ENCODE results near the gene KLF7. TPM values are rescaled to one million over a fixed set of nuclear protein-coding genes. Genes with fewer than 3 reads are reported as not detected.

KLF7 gene
- total RNA-seq, 1 donor from 2014 or later: 120 TPM

DNA sequence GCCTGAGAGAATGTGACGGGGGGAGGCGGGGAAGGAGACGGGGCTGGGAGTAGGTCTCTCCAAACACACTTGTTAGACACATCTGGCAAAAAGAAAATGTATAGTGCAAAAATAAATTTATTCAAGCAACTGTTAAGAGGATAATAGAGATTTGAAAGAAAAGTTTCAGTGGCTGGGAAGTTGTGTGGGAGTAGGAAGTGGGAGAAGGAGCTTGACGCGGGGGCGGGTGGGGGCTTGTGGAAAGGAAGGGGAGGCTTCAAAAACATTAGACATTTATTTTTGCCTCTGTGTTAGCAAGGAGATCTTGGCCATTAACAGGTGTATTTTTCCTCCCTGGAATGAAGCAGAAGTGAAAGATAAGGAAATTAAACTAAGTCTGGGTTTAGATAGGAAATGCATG is 90.3 kb downstream of the KLF7 start:
- Mint-ChIP-seq H3K4me1 (ENCODE audit: unreplicated experiment) (peaks cover 79% of the 10 kb centered on the region), H3K36me3 (ENCODE audit: low read depth, unreplicated experiment) (peaks cover 32% of the 10 kb centered on the region), H3K27ac (ENCODE audit: unreplicated experiment) (peak overlapping the region; percentile 87), H3K9me3 (ENCODE audit: unreplicated experiment) (no peaks in the 10 kb centered on the region), H3K4me3 (ENCODE audit: unreplicated experiment) (peak overlapping the region; percentile 17), H3K27me3 (ENCODE audit: unreplicated experiment) (peaks cover 8% of the 10 kb centered on the region)
- TF ChIP-seq, protein P1, sequence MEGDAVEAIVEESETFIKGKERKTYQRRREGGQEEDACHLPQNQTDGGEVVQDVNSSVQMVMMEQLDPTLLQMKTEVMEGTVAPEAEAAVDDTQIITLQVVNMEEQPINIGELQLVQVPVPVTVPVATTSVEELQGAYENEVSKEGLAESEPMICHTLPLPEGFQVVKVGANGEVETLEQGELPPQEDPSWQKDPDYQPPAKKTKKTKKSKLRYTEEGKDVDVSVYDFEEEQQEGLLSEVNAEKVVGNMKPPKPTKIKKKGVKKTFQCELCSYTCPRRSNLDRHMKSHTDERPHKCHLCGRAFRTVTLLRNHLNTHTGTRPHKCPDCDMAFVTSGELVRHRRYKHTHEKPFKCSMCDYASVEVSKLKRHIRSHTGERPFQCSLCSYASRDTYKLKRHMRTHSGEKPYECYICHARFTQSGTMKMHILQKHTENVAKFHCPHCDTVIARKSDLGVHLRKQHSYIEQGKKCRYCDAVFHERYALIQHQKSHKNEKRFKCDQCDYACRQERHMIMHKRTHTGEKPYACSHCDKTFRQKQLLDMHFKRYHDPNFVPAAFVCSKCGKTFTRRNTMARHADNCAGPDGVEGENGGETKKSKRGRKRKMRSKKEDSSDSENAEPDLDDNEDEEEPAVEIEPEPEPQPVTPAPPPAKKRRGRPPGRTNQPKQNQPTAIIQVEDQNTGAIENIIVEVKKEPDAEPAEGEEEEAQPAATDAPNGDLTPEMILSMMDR (IDR thresholded peaks at IDR 0.05; ENCODE audit: unreplicated experiment): no peak
- no peak for DNase-seq (ENCODE audit: low spot score)

GRCh38 chr2:207073801-207074678 is 91.7 kb downstream of the KLF7 start:
- Mint-ChIP-seq H3K36me3 (ENCODE audit: low read depth, unreplicated experiment) (peaks cover 18% of the 10 kb centered on the region), H3K4me3 (ENCODE audit: unreplicated experiment) (peak overlapping the region; percentile 53), H3K4me1 (ENCODE audit: unreplicated experiment) (peaks cover 83% of the 10 kb centered on the region), H3K27ac (ENCODE audit: unreplicated experiment) (peak overlapping the region; percentile 95), H3K9me3 (ENCODE audit: unreplicated experiment) (no peaks in the 10 kb centered on the region), H3K27me3 (ENCODE audit: unreplicated experiment) (peaks cover 8% of the 10 kb centered on the region)
- TF ChIP-seq, protein P1 (IDR thresholded peaks at IDR 0.05; ENCODE audit: unreplicated experiment): no peak
- peak; percentile 38 for DNase-seq (ENCODE audit: low spot score)

GRCh38 chr2:207073412-207073800 is 92.3 kb downstream of the KLF7 start:
- Mint-ChIP-seq H3K4me3 (ENCODE audit: unreplicated experiment) (no peak overlapping the region), H3K4me1 (ENCODE audit: unreplicated experiment) (peaks cover 84% of the 10 kb centered on the region), H3K9me3 (ENCODE audit: unreplicated experiment) (no peaks in the 10 kb centered on the region), H3K27ac (ENCODE audit: unreplicated experiment) (peak overlapping the region; percentile 95), H3K27me3 (ENCODE audit: unreplicated experiment) (peaks cover 8% of the 10 kb centered on the region), H3K36me3 (ENCODE audit: low read depth, unreplicated experiment) (peaks cover 12% of the 10 kb centered on the region)
- TF ChIP-seq, protein P1 (IDR thresholded peaks at IDR 0.05; ENCODE audit: unreplicated experiment): no peak
- no peak for DNase-seq (ENCODE audit: low spot score)

GRCh38 chr2:207072571-207072970 is 93.2 kb downstream of the KLF7 start:
- Mint-ChIP-seq H3K4me3 (ENCODE audit: unreplicated experiment) (no peak overlapping the region), H3K36me3 (ENCODE audit: low read depth, unreplicated experiment) (peaks cover 7% of the 10 kb centered on the region), H3K9me3 (ENCODE audit: unreplicated experiment) (no peaks in the 10 kb centered on the region), H3K27ac (ENCODE audit: unreplicated experiment) (peak overlapping the region; percentile 9), H3K4me1 (ENCODE audit: unreplicated experiment) (peaks cover 86% of the 10 kb centered on the region), H3K27me3 (ENCODE audit: unreplicated experiment) (peaks cover 8% of the 10 kb centered on the region)
- no peak for DNase-seq (ENCODE audit: low spot score)
- TF ChIP-seq, protein P1 (IDR thresholded peaks at IDR 0.05; ENCODE audit: unreplicated experiment): no peak

GRCh38 chr2:207071820-207072219 is 93.9 kb downstream of the KLF7 start:
- Mint-ChIP-seq H3K9me3 (ENCODE audit: unreplicated experiment) (no peaks in the 10 kb centered on the region), H3K27ac (ENCODE audit: unreplicated experiment) (no peak overlapping the region), H3K27me3 (ENCODE audit: unreplicated experiment) (peaks cover 4% of the 10 kb centered on the region), H3K4me1 (ENCODE audit: unreplicated experiment) (peaks cover 86% of the 10 kb centered on the region), H3K4me3 (ENCODE audit: unreplicated experiment) (no peak overlapping the region), H3K36me3 (ENCODE audit: low read depth, unreplicated experiment) (no peaks in the 10 kb centered on the region)
- no peak for DNase-seq (ENCODE audit: low spot score)
- TF ChIP-seq, protein P1 (IDR thresholded peaks at IDR 0.05; ENCODE audit: unreplicated experiment): no peak

Measured in endothelial cell (in vitro differentiated cells).